Astrocyte of the spinal cord (primary cell): ENCODE measurements around the gene NPL.

ENCODE experiments used
- DNase-seq: peaks from one replicate; pipeline ENCODE4 v3.0.0; 2011; ENCODE audit warnings: low read depth, low spot score
- H3K4me3 ChIP-seq: 2 replicates; pipeline ENCODE4 v1.5.1; 2011; ENCODE audit warnings: low read depth, mild to moderate bottlenecking, low read length, moderate library complexity
- CTCF ChIP-seq: IDR thresholded peaks from 2 replicates; pipeline ENCODE4 v1.5.1; 2012; ENCODE audit warnings: low read depth, mild to moderate bottlenecking, low read length, inconsistent platforms
- in situ Hi-C: cut with HindIII; loops from 2 replicates; pipeline ENCODE4 v1.10.0; 2017; ENCODE audit warnings: low sequenced_read_pairs

NPL gene, protein sequence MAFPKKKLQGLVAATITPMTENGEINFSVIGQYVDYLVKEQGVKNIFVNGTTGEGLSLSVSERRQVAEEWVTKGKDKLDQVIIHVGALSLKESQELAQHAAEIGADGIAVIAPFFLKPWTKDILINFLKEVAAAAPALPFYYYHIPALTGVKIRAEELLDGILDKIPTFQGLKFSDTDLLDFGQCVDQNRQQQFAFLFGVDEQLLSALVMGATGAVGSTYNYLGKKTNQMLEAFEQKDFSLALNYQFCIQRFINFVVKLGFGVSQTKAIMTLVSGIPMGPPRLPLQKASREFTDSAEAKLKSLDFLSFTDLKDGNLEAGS

GRCh38 chr1:182789138-182790076, at the start of gene NPL:
TSS of gene NPL (plus strand) at chr1:182789773. CDS start at chr1:182794372, 4,599 bp downstream.
- peak; percentile 76 for DNase-seq
- TF ChIP-seq CTCF: no peak
- H3K4me3 ChIP-seq: peak within 1 kb of the TSS; percentile 58
- in situ Hi-C loops: loop anchor here (10.0 kb wide), 1 partner anchor 195 kb away; no protein-coding TSS in a partner anchor

GRCh38 chr1:182740120-182740519, 49.5 kb upstream of the NPL start:
- no peak for TF ChIP-seq CTCF
- in situ Hi-C loops: no loop called here
- H3K4me3 ChIP-seq: no peak overlapping the region
- no peak for DNase-seq

- DNase-seq: no peak
- in situ Hi-C loops: no loop called here
- H3K4me3 ChIP-seq: no peak overlapping the region
- no peak for TF ChIP-seq CTCF
Measured at GRCh38 chr1:182742780-182743179, 46.8 kb upstream of the NPL start.

DNA sequence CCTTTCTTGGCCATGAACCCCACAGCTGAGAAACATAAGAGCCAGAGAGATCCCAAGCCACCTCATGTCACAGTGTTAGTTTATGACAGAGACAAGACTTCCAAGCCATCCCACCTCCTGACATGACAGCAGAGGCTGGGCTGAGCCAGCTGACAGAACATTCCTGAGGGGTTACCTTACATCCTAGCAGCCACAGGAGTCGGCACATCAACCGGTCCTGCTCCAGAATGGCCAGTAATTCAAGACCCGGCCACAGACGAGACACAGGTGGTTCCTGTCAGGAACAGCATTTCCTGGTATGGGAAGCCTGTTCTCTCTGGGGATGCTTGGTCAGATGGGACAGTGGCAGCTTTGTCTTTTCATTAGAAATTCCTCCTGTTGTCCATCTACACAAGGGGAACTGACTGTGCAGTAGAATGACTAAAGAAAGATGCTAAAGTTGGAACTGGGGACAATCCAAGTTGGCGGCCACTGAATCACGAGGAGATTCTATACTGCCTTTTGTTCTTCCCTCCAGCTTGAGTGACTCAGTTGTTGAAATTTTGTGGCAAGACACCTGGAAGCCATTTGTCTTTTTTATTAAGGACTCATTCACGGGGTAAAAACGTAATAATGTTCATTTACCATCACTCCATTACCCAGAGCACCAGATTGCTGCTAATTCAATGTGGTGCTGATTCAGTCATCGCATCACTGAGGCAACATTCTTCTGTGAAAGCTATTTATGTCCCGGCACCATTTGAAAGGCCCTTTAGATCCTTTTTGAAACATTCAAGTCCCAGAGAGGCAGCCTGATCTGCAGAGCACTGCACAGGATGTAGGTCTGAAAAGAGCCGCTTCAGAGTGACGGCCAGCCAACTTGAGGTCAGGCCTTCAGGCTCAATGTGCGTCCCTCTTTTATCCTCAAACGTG, 37.2 kb upstream of the NPL start:
- no peak for TF ChIP-seq CTCF
- peak; percentile 94 for DNase-seq
- in situ Hi-C loops: no loop called here
- no peak overlapping the region for H3K4me3 ChIP-seq

DNA sequence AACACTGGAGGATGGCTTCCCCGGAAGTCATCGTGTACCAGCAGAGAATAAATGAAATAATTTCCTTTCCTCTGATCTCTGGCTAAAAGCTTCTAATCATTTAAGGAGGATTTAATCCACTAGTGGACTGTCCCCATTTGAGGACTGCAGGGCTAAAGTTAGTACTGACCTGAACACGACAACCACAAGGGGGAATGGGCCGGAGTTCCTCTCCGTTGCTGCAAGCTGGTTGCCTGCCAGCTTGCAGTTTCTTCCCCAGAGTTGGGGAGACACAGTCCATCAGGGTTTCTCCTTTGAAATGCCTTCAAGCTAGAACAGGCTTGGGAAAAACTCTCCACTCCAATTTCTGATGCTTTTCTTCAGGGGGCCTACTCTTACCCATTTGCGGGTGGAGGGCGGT, 35.5 kb upstream of the NPL start:
- no peak for TF ChIP-seq CTCF
- no peak for DNase-seq
- no peak overlapping the region for H3K4me3 ChIP-seq
- in situ Hi-C loops: no loop called here
